ENCODE results near the gene CLEC11A. TPM values are rescaled to one million over a fixed set of nuclear protein-coding genes. Genes with fewer than 3 reads are reported as not detected.

Gene CLEC11A
- total and polyA plus RNA-seq, 7 donors = 2.1 to 20.2 (median 9.5) TPM

DNA sequence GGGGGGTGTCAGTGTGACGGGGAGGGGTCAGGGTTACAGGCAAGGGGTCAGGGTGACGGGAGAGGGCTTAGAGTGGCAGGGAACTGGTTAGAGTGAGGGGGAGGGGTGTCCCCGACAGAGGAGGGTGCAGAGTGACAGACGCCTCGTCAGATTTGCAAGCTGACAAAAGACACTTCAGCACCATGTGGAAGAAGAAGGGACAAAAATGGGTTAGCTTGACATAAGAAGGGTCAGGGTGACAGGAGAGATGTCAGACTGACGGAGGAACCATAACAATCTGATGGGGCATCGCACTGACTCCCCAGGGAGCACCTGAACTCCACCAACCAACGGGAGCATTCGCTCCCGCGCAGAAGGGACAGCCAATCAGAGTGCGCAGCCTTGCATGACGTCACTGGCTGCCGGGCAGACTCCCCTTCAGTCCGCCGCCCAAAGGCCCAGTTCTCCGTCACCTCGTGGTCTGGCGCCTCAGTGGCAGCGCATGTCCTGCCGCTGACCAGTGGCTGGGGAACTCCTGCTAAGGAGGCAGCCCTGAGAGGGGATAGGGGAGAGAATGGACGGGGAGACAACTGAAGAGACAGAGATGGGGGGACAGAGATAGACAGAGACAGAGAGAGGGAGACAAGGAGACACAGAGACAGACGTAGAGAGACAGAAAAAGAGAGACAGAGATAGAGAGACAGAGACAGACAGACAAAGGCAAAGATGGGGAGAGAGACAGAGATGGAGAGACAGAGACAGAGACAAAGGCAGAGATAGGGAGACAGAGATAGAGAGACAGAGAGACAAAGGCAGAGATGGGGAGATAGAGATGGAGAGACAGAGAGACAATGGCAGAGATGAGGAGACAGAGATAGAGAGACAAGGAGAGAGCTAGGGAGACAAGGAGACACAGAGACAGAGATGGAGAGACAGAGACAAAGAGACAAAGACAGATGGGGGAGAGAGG, 43.7 kb upstream of the CLEC11A start:
- no peaks in the 10 kb centered on the region for H3K9me3 ChIP-seq
- intact Hi-C loops (cut with DNase I) = no loop called here
- WGBS, 2 donors = 13 to 15% methylated on average over 23 of the region's 23 CpGs
- TF ChIP-seq EP300 (IDR thresholded peaks at IDR 0.05) (no peak), POLR2A (IDR thresholded peaks at IDR 0.05) (no peak), POLR2AphosphoS5 (IDR thresholded peaks at IDR 0.05) (no peak)
- TF ChIP-seq, protein P1, sequence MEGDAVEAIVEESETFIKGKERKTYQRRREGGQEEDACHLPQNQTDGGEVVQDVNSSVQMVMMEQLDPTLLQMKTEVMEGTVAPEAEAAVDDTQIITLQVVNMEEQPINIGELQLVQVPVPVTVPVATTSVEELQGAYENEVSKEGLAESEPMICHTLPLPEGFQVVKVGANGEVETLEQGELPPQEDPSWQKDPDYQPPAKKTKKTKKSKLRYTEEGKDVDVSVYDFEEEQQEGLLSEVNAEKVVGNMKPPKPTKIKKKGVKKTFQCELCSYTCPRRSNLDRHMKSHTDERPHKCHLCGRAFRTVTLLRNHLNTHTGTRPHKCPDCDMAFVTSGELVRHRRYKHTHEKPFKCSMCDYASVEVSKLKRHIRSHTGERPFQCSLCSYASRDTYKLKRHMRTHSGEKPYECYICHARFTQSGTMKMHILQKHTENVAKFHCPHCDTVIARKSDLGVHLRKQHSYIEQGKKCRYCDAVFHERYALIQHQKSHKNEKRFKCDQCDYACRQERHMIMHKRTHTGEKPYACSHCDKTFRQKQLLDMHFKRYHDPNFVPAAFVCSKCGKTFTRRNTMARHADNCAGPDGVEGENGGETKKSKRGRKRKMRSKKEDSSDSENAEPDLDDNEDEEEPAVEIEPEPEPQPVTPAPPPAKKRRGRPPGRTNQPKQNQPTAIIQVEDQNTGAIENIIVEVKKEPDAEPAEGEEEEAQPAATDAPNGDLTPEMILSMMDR (IDR thresholded peaks at IDR 0.05) = no peak
- H3K4me3 ChIP-seq = no peak overlapping the region
- peaks cover 3 to 59% (median 22%) of the 10 kb centered on the region in 3 donors for H3K27me3 ChIP-seq
- DNase-seq = peak; percentile 87
- H3K36me3 ChIP-seq = no peaks in the 10 kb centered on the region
- H3K27ac ChIP-seq = no peak overlapping the region
- H3K4me1 ChIP-seq = no peaks in the 10 kb centered on the region

DNA sequence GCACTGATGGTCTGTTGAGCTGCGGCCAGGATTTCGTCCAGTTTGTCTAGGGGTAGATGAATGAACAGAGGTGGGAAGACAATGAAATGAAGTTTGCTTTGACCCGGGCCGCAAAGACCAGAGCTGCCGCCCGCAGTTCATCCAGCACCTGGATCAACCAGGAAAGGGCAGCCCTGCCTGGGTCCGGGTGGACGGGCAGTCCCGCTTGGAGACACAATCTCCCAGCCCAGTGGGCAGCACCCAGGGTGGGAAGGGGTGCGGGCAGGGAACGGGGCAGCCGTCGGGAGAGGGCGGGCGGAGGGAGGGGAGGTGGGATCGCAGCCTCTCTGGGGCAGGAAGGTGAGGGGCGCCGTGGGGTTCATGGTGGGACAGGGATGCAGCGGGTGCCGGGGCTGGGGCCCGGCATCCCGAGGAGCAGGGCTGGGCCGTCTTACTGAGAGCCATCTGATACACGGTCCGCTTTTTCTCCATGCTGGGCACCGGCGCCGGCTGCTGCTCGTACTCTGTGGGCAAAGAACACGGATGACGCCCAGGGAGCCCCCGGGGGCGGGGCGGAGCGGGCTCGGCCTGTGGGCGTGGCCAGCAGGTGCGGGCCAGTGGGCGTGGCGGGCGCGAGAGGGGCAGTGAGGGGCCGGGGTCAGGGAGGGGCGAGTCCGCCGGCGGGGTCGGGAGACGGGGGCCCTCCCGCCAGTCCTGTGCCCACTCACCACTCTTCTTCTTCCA, 36.7 kb upstream of the CLEC11A start:
- no peaks in the 10 kb centered on the region for H3K36me3 ChIP-seq
- 13 to 22% methylated on average over 50 of the region's 50 CpGs for WGBS, 2 donors
- H3K4me1 ChIP-seq = no peaks in the 10 kb centered on the region
- no peak for DNase-seq
- H3K9me3 ChIP-seq = no peaks in the 10 kb centered on the region
- H3K4me3 ChIP-seq = no peak overlapping the region
- H3K27me3 ChIP-seq = peaks cover 18 to 86% (median 43%) of the 10 kb centered on the region in 3 donors
- no peak for TF ChIP-seq EP300 (IDR thresholded peaks at IDR 0.05)
- no peak for TF ChIP-seq POLR2A (IDR thresholded peaks at IDR 0.05)
- TF ChIP-seq, protein P1 (IDR thresholded peaks at IDR 0.05) = no peak
- TF ChIP-seq POLR2AphosphoS5 (IDR thresholded peaks at IDR 0.05) = no peak
- no peak overlapping the region for H3K27ac ChIP-seq
- intact Hi-C loops (cut with DNase I) = no loop called here

- Histone ChIP-seq H3K4me3 (no peak overlapping the region), H3K36me3 (no peaks in the 10 kb centered on the region), H3K27ac (no peak overlapping the region), H3K9me3 (no peaks in the 10 kb centered on the region), H3K27me3 (peaks cover 24 to 90% (median 62%) of the 10 kb centered on the region in 3 donors), H3K4me1 (no peaks in the 10 kb centered on the region)
- intact Hi-C loops (cut with DNase I) = no loop called here
- DNase-seq = no peak
- TF ChIP-seq POLR2AphosphoS5 (IDR thresholded peaks at IDR 0.05) (no peak), EP300 (IDR thresholded peaks at IDR 0.05) (no peak), POLR2A (IDR thresholded peaks at IDR 0.05) (no peak)
- TF ChIP-seq, protein P1 (IDR thresholded peaks at IDR 0.05) = no peak
- 66 to 73% methylated on average over 19 of the region's 19 CpGs for WGBS, 2 donors
Observed at GRCh38 chr19:50688766-50689165, 34.4 kb upstream of the CLEC11A start.

GRCh38 chr19:50690439-50690838, 32.7 kb upstream of the CLEC11A start:
- Histone ChIP-seq H3K36me3 (no peaks in the 10 kb centered on the region), H3K27ac (no peak overlapping the region), H3K4me3 (no peak overlapping the region), H3K27me3 (peaks cover 31 to 88% (median 63%) of the 10 kb centered on the region in 3 donors), H3K4me1 (peaks cover 0 to 4% (median under 1%) of the 10 kb centered on the region in 4 donors), H3K9me3 (no peaks in the 10 kb centered on the region)
- DNase-seq = no peak
- WGBS, 2 donors = 81 to 82% methylated on average over 7 of the region's 7 CpGs
- intact Hi-C loops (cut with DNase I) = no loop called here
- TF ChIP-seq EP300 (IDR thresholded peaks at IDR 0.05) (no peak), POLR2AphosphoS5 (IDR thresholded peaks at IDR 0.05) (no peak)
- TF ChIP-seq, protein P1 (IDR thresholded peaks at IDR 0.05) = no peak

Measured in sigmoid colon (tissue), 7 donors.